Activated T-helper 17 cell treated with anti-CD3 and anti-CD28 coated beads, Interleukin-2, amount 50 U/mL, for 72 hours (primary cell): Measurements from ENCODE around the gene NUDT5. TPM values are rescaled to one million over a fixed set of nuclear protein-coding genes. Genes with fewer than 3 reads are reported as not detected.
"Not testable (repeated sequence)": the region's sequence is repeated elsewhere in the genome, so short reads cannot be mapped to it uniquely, and the experiment has no call there.

Source experiments
- ATAC-seq: fragments of 150-1000 bp; cut with Tn5 transposase; replicated peaks from 2 replicates; pipeline ENCODE4 v1.10.0; 2021; ENCODE audit warnings: mild to moderate bottlenecking, moderate library complexity
- H3K27ac Mint-ChIP-seq: one replicate; pipeline ENCODE4 v1.8.0; 2022; ENCODE audit warnings: mixed read lengths
- H3K27me3 Mint-ChIP-seq: one replicate; pipeline ENCODE4 v1.8.0; 2022; ENCODE audit warnings: mixed read lengths
- H3K36me3 Mint-ChIP-seq: one replicate; pipeline ENCODE4 v1.8.0; 2022; ENCODE audit warnings: low read depth, mild to moderate bottlenecking, mixed read lengths
- H3K4me1 Mint-ChIP-seq: one replicate; pipeline ENCODE4 v1.8.0; 2022; ENCODE audit warnings: mixed read lengths
- H3K4me3 Mint-ChIP-seq: one replicate; pipeline ENCODE4 v1.8.0; 2022; ENCODE audit warnings: mild to moderate bottlenecking, mixed read lengths
- H3K9me3 Mint-ChIP-seq: one replicate; pipeline ENCODE4 v1.8.0; 2022; ENCODE audit warnings: mixed read lengths
- total RNA-seq, 2 donors: library from RNA; stranded (reverse); gene quantifications; one replicate each; pipeline ENCODE4 v1.2.3, GENCODE V29; 2022

Gene NUDT5
- 100 to 1,000 TPM in 1 of 2 donors, 10 to 100 TPM in 1; 99.1 to 139 TPM for total RNA-seq

GRCh38 chr10:12195603-12196506 lies at the start of gene NUDT5, which contains the start of gene CDC123:
Gene NUDT5, minus strand, starts transcription at chr10:12195891. Its CDS starts 9,600 bp downstream, at chr10:12186291.
Gene CDC123, plus strand, starts transcription at chr10:12196188. Its CDS starts 58 bp downstream, at chr10:12196246.
- Mint-ChIP-seq H3K9me3 (no peaks in the 10 kb centered on the region), H3K36me3 (peaks cover 83% of the 10 kb centered on the region), H3K4me3 (peak within 1 kb of the TSS; percentile 92), H3K4me1 (peaks cover 29% of the 10 kb centered on the region), H3K27ac (peak within 1 kb of the TSS; percentile 98), H3K27me3 (no peaks in the 10 kb centered on the region)
- peak; percentile 93 for ATAC-seq

GRCh38 chr10:12243864-12244620 lies 48.4 kb upstream of the NUDT5 start:
- Mint-ChIP-seq H3K4me1 (peaks cover 26% of the 10 kb centered on the region), H3K9me3 (no peaks in the 10 kb centered on the region), H3K27ac (peak overlapping the region; percentile 43), H3K4me3 (no peak overlapping the region), H3K27me3 (no peaks in the 10 kb centered on the region), H3K36me3 (peaks cover 97% of the 10 kb centered on the region)
- ATAC-seq: no peak

GRCh38 chr10:12241810-12242529 lies 46.3 kb upstream of the NUDT5 start:
- Mint-ChIP-seq H3K27ac (peak overlapping the region; percentile 92), H3K36me3 (peaks cover 96% of the 10 kb centered on the region), H3K27me3 (no peaks in the 10 kb centered on the region), H3K9me3 (no peaks in the 10 kb centered on the region), H3K4me1 (peaks cover 26% of the 10 kb centered on the region), H3K4me3 (peak overlapping the region; percentile 69)
- peak; percentile 99 for ATAC-seq

GRCh38 chr10:12238821-12239220 lies 43.1 kb upstream of the NUDT5 start:
- no peak overlapping the region for H3K4me3 Mint-ChIP-seq
- no peak overlapping the region for H3K27ac Mint-ChIP-seq
- H3K9me3 Mint-ChIP-seq: no peaks in the 10 kb centered on the region
- no peaks in the 10 kb centered on the region for H3K27me3 Mint-ChIP-seq
- no peak for ATAC-seq
- H3K36me3 Mint-ChIP-seq: peaks cover 94% of the 10 kb centered on the region
- peaks cover 26% of the 10 kb centered on the region for H3K4me1 Mint-ChIP-seq

GRCh38 chr10:12237265-12238220 lies 41.9 kb upstream of the NUDT5 start:
- ATAC-seq: no peak
- Mint-ChIP-seq H3K4me3 (no peak overlapping the region), H3K36me3 (peaks cover 90% of the 10 kb centered on the region), H3K9me3 (no peaks in the 10 kb centered on the region), H3K27me3 (no peaks in the 10 kb centered on the region), H3K27ac (peak overlapping the region; percentile 53), H3K4me1 (peaks cover 26% of the 10 kb centered on the region)

GRCh38 chr10:12235796-12236195 lies 40.1 kb upstream of the NUDT5 start:
- H3K4me3 Mint-ChIP-seq: no peak overlapping the region
- ATAC-seq: no peak
- peaks cover 8% of the 10 kb centered on the region for H3K4me1 Mint-ChIP-seq
- H3K27ac Mint-ChIP-seq: peak overlapping the region; percentile 22
- peaks cover 90% of the 10 kb centered on the region for H3K36me3 Mint-ChIP-seq
- H3K27me3 Mint-ChIP-seq: no peaks in the 10 kb centered on the region
- no peaks in the 10 kb centered on the region for H3K9me3 Mint-ChIP-seq

GRCh38 chr10:12235116-12235694 lies 39.5 kb upstream of the NUDT5 start:
- ATAC-seq: no peak
- Mint-ChIP-seq H3K4me3 (no peak overlapping the region), H3K36me3 (peaks cover 90% of the 10 kb centered on the region), H3K4me1 (peaks cover 2% of the 10 kb centered on the region), H3K27me3 (no peaks in the 10 kb centered on the region), H3K9me3 (no peaks in the 10 kb centered on the region), H3K27ac (peak overlapping the region; percentile 22)

- H3K36me3 Mint-ChIP-seq: peaks cover 91% of the 10 kb centered on the region
- H3K4me3 Mint-ChIP-seq, H3K9me3 Mint-ChIP-seq, H3K27ac Mint-ChIP-seq, H3K4me1 Mint-ChIP-seq, H3K27me3 Mint-ChIP-seq, ATAC-seq: not testable (repeated sequence)
These were observed 39.0 kb upstream of the NUDT5 start for GRCh38 chr10:12234687-12235086.

- Mint-ChIP-seq H3K36me3 (peaks cover 87% of the 10 kb centered on the region), H3K4me3 (no peak overlapping the region), H3K9me3 (no peaks in the 10 kb centered on the region), H3K4me1 (peaks cover 5% of the 10 kb centered on the region), H3K27ac (no peak overlapping the region), H3K27me3 (no peaks in the 10 kb centered on the region)
- no peak for ATAC-seq
These were observed 33.2 kb upstream of the NUDT5 start for GRCh38 chr10:12228851-12229250.

- Mint-ChIP-seq H3K4me1 (peaks cover 11% of the 10 kb centered on the region), H3K36me3 (peaks cover 90% of the 10 kb centered on the region)
- not testable (repeated sequence) for H3K27me3 Mint-ChIP-seq, H3K27ac Mint-ChIP-seq, ATAC-seq, H3K4me3 Mint-ChIP-seq, H3K9me3 Mint-ChIP-seq
These were observed 30.7 kb upstream of the NUDT5 start for GRCh38 chr10:12226438-12226837.

GRCh38 chr10:12225444-12225843 lies 29.8 kb upstream of the NUDT5 start:
- Mint-ChIP-seq H3K27me3 (no peaks in the 10 kb centered on the region), H3K4me3 (no peak overlapping the region), H3K36me3 (peaks cover 90% of the 10 kb centered on the region), H3K9me3 (no peaks in the 10 kb centered on the region), H3K27ac (no peak overlapping the region), H3K4me1 (peaks cover 11% of the 10 kb centered on the region)
- no peak for ATAC-seq

GRCh38 chr10:12221323-12222298 lies 25.9 kb upstream of the NUDT5 start:
- no peaks in the 10 kb centered on the region for H3K9me3 Mint-ChIP-seq
- no peak for ATAC-seq

More at GRCh38 chr10:12221323-12222298, 25.9 kb upstream of the NUDT5 start:
- Mint-ChIP-seq H3K27me3 (no peaks in the 10 kb centered on the region), H3K4me3 (no peak overlapping the region), H3K27ac (peak overlapping the region; percentile 59), H3K4me1 (peaks cover 13% of the 10 kb centered on the region), H3K36me3 (peaks cover 96% of the 10 kb centered on the region)
